Activated CD4-positive, alpha-beta T cell treated with anti-CD3 and anti-CD28 coated beads, Interleukin-2, amount 50 U/mL, for 24 hours (primary cell): Measurements from ENCODE around the gene UPF1.
A peak's percentile ranks its signal among the peaks of the same experiment; 100 is the strongest.

Experiments
- DNase-seq, 2 donors: peaks; one replicate each; pipeline ENCODE4 v3.0.0-alpha.2; 2020; ENCODE audit warnings: low read depth in 1 of 2, low spot score in 1 of 2

The UPF1 gene

DNA sequence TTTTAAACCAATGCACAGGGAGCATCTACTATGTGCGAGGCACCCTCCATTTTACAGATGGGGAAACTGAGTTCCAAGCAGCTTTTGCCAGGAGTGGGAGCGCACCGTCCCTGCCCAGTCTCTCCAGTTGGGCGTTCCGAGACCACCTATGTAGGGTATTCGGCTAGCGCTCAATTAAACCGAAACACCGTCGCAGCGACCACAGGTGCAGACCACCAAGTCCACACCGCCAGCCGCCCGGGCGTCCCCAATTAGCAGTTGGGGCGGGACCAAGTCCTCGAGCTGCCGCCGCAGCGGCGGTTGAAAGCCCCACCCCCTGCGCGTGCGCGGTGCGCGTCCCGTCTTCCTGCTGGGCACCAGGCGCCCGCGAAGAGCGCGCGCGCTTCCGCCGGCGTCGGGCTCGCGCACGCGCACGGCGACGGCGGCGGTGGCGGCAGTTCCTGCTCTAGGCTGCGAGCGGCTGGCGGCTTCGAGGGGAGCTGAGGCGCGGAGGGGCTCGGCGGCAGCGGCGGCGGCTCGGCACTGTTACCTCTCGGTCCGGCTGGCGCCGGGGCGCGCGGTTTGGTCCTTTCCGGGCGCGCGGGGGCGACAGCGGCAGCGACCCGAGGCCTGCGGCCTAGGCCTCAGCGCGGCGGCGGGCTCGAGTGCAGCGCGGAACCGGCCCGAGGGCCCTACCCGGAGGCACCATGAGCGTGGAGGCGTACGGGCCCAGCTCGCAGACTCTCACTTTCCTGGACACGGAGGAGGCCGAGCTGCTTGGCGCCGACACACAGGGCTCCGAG, at the start of gene UPF1:
TSS of gene UPF1 (plus strand) at position 436 of the 782 bp plus-strand sequence. CDS start at position 687, 251 bp downstream.
- peak; percentile 84 to 88 for DNase-seq

- no peak for DNase-seq
Measured at GRCh38 chr19:18782559-18783225, 49.1 kb upstream of the UPF1 start.

GRCh38 chr19:18783958-18784785, 47.6 kb upstream of the UPF1 start:
- no peak for DNase-seq

DNA sequence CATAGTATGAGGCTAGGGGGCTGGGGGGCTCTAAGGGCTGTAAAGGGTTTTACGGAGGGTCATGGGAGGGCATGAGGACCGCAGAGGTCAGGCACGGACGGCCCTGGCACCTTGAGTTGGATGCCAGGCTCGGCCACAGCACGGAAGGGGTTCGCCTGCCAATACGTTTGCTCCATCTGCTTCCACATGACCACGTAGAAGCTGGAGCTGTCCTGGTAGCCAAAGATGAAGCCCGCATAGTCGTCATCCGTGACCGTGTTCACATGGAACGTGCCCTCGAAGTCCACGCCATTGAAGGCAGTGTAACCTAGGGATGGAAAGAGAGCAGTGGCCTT, 47.0 kb upstream of the UPF1 start:
- DNase-seq: no peak

DNA sequence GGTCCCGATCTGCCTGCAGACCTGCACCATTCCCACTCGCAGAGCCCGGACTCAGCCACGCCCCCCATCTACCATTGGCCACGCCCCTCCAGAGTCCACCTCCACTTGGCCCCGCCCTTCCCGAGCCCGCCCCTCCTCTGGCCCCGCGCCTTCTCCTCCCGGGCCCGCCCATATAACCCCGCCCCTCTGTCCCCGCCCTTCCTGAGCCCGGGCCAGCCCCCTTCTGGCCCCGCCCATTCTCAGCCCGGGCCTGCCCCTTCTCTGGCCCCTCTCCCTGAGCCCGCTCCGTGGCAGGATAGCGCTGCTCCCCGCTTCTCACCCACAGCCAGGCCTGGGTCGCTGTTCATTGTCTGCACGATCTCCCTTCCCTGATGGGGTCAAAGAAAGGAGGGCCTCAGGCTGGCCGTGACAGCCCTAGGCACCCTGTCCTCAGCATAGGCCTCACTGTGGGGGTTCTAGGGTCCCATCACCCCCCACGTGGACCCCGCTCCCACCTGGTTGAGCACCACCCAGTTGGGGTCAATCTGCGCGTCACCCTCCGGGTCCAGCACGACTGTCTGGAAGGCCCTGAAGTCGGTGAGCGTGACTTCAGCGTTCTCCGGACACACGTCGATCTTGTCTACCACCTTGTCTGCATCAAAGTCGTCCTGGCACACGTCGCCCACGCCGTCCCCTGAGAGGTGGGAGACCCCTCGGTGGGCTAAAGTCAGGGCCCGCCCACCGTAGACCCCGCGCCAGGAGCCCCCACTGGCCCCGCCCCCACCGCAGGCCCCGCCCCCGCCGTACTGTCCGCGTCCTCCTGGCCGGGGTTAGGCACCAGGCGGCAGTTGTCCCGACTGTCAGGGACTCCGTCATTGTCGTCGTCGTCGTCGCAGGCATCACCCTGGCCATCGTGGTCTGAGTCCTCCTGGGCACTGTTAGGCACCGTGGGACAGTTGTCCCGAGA, 46.3 kb upstream of the UPF1 start:
- peak; percentile 30 to 56 for DNase-seq

DNA sequence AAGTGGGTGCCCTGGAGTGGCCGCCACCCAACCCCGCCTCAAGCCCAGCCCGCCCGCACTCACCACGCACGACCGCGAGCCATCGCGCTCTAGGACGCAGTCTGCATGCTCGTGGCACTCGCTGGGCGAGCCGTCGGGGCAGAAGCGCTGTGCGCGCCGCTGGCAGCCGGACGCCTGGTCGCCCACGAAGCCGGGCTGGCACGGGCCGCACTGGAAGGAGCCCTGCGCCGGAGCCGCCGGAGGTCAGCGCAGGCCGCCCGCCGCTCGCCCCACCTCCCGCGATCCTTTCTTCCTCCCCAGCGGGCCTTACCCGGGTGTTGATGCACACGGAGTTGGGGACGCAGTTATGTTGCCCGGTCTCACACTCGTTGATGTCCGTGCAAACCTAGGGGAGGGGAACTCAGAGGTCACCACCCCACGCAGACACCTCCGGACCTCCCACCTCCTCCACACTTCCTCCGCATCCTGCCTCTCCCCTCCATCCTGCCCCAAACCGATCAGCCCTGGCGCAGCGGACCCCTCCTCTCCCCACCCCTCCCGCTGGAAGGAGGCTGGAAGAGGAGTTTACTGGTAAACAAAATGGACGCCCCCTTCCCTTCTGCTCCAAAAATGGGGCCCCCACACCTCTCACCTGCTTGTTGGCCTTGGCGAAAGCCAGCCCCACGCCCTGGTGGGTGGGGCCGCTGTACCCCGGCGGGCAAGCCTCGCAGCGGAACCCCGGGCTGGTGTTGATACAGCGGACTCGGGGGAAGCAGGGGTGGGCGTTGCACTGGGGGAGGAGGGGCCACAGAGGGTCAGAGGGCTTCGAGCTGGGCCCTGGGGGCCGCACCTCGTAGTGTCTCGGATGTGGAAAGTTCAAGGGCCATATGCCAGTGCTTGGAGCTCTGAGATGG, 43.0 kb upstream of the UPF1 start:
- no peak for DNase-seq

DNA sequence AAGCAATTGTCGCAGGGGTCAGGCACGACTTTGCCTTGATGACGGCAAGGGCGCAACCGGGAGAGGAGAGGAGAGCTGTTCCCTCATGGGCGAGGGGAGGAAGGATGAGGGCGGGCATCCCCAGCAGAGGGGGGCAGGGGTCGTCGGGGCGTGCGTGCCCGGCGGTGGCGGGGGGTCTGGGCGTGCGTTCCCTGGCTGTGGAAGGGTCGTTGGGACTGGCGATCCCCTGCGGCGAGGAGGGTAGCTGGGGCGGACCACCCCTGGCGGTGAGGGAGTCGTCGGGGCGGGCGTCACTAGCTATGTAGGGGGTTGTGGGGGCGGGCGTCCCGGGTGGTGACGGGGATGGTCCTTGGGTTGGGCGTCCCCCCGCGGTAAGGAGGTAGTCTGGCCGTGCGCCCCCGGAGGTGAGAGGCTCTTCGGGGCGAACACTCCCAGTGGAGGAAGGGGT, 42.3 kb upstream of the UPF1 start:
- DNase-seq: no peak

DNA sequence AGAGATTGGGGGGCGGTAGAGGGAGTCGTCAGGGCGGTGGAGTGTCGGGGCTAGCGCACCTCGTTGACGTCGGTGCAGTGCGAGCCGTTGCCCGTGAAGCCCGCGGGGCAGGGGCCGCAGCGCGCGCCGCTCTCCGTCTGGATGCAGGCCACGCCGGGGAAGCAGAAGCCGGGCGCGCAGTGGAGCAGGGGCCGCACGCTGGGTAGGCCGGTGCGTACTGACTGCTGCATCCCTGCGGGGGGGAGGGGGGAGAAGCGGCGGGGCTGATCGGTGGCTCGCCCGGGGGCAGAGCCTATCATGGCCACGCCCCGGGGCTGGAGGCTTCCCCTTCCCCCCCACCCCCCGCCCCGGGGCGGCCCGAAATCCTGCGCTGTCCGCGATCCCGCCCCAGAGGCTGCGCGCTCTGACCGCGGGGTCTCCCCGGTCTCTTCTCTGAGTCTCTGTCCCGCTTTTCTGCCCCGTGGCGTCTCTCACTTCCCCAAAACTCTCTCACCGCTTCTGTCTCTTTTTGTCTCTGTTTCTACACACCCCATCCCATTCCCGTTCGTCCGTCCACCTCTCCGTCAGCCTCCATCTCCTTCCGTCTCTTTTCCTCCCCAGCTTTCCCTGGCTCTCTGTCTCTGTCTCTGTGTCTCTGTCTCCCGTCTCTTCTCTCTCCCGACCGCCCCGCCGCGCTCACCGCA, 41.7 kb upstream of the UPF1 start:
- DNase-seq: no peak

- no peak for DNase-seq
Measured at GRCh38 chr19:18790566-18791314, 41.0 kb upstream of the UPF1 start, which contains the start of gene COMP. Gene COMP (minus strand): TSS chr19:18791305. CDS start chr19:18791269, 36 bp downstream.

GRCh38 chr19:18791315-18791678, 40.5 kb upstream of the UPF1 start:
- DNase-seq: no peak

GRCh38 chr19:18792661-18793060, 39.1 kb upstream of the UPF1 start:
- no peak for DNase-seq

- DNase-seq: no peak
Measured at GRCh38 chr19:18793144-18794028, 38.4 kb upstream of the UPF1 start.

- no peak for DNase-seq
Measured at GRCh38 chr19:18794029-18794313, 37.8 kb upstream of the UPF1 start.

- no peak for DNase-seq
Measured at GRCh38 chr19:18794692-18795091, 37.1 kb upstream of the UPF1 start.

DNA sequence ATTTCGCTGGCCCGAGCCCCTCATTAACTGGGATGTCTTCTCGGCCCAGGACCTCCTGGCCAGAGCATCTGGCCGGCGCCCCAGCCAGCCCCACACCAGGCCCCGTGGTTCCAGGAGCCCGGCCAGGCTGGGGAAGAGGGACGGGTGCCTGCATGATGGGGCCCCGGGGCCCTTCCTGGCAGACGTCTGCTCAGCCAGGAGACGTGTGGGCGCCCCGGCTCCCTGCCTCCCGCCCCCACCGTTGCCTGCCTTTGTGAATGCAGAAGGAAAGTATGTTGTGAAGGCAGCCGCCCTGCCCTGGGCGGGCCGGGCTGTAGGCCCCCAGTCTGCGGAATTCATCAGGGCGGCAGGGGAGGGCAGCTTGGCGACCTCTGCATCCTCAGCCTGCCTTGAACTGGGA, 36.2 kb upstream of the UPF1 start:
- DNase-seq: no peak

DNA sequence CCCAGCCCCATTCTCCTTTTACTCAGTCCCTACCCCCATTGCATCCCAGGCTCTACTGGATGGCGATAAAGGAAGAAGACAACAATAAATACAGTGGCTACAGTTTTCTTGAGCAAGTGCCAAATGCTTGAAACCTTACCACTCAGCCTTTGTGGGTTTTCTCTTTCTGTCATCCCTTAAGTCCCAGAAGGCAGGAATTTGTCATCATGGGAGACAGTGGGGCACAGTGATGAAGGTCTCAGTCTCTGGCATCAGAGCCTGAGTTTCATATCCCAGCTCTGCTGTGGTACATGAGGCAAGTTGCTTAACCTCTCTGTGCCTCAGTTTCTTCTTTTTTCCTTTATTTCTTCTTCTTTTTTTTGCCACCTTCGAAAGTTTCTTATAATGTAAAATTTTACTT, 35.5 kb upstream of the UPF1 start:
- DNase-seq: no peak
